ACC112 (cell line): ENCODE data around the gene CHAF1A.

ENCODE experiments used
- H2AFZ ChIP-seq: fragments of 200-600 bp; sonication (generic); one replicate; pipeline ENCODE4 v1.6.0; 2017; ENCODE audit warnings: antibody characterized with exemption, low read length; ENCODE audit not compliant: unreplicated experiment
- H3K27ac ChIP-seq: fragments of 200-600 bp; sonication (generic); 2 replicates; pipeline ENCODE4 v1.5.1; 2014; ENCODE audit warnings: low read depth, mild to moderate bottlenecking, antibody characterized with exemption, low read length, moderate library complexity
- H3K27me3 ChIP-seq: fragments of 200-600 bp; sonication (generic); 2 replicates; pipeline ENCODE4 v1.6.1; 2014; ENCODE audit warnings: mild to moderate bottlenecking, antibody characterized with exemption, low read length, moderate library complexity, mixed read lengths; ENCODE audit not compliant: insufficient read depth
- H3K36me3 ChIP-seq: fragments of 200-600 bp; sonication (generic); 2 replicates; pipeline ENCODE4 v1.6.1; 2016; ENCODE audit warnings: mild to moderate bottlenecking, antibody characterized with exemption, low read length, moderate library complexity, mixed read lengths; ENCODE audit not compliant: insufficient read depth
- H3K4me1 ChIP-seq: fragments of 200-600 bp; sonication (generic); one replicate; pipeline ENCODE4 v1.6.1; 2016; ENCODE audit warnings: low read length, mixed read lengths; ENCODE audit not compliant: insufficient read depth, unreplicated experiment, control insufficient read depth
- H3K4me3 ChIP-seq: fragments of 200-600 bp; sonication (generic); 2 replicates; pipeline ENCODE4 v1.5.1; 2014; ENCODE audit warnings: mild to moderate bottlenecking, low read depth, low read length
- H3K79me2 ChIP-seq: fragments of 200-600 bp; sonication (generic); one replicate; pipeline ENCODE4 v1.6.0; 2016; ENCODE audit warnings: low read length; ENCODE audit not compliant: control insufficient read depth, unreplicated experiment, insufficient read depth

Gene CHAF1A

GRCh38 chr19:4431296-4431695, 28.9 kb downstream of the CHAF1A start:
- Histone ChIP-seq H3K27ac (no peak overlapping the region), H3K79me2 (no peaks in the 10 kb centered on the region), H2AFZ (no peak overlapping the region), H3K36me3 (no peaks in the 10 kb centered on the region), H3K4me1 (no peaks in the 10 kb centered on the region), H3K27me3 (no peaks in the 10 kb centered on the region), H3K4me3 (no peak overlapping the region)

GRCh38 chr19:4431808-4432674, 29.6 kb downstream of the CHAF1A start:
- Histone ChIP-seq H3K36me3 (no peaks in the 10 kb centered on the region), H3K4me3 (no peak overlapping the region), H3K27me3 (no peaks in the 10 kb centered on the region), H2AFZ (no peak overlapping the region), H3K4me1 (no peaks in the 10 kb centered on the region), H3K79me2 (no peaks in the 10 kb centered on the region), H3K27ac (no peak overlapping the region)

GRCh38 chr19:4432918-4433506, 30.6 kb downstream of the CHAF1A start:
- Histone ChIP-seq H3K4me3 (no peak overlapping the region), H2AFZ (no peak overlapping the region), H3K4me1 (no peaks in the 10 kb centered on the region), H3K27me3 (no peaks in the 10 kb centered on the region), H3K79me2 (no peaks in the 10 kb centered on the region), H3K36me3 (no peaks in the 10 kb centered on the region), H3K27ac (no peak overlapping the region)

GRCh38 chr19:4434391-4434790, 32.0 kb downstream of the CHAF1A start:
- Histone ChIP-seq H3K36me3 (no peaks in the 10 kb centered on the region), H2AFZ (no peak overlapping the region), H3K79me2 (no peaks in the 10 kb centered on the region), H3K27me3 (no peaks in the 10 kb centered on the region), H3K4me1 (no peaks in the 10 kb centered on the region), H3K27ac (no peak overlapping the region), H3K4me3 (no peak overlapping the region)

- Histone ChIP-seq H3K27me3 (no peaks in the 10 kb centered on the region), H3K4me1 (no peaks in the 10 kb centered on the region), H3K79me2 (no peaks in the 10 kb centered on the region), H3K36me3 (no peaks in the 10 kb centered on the region), H3K4me3 (no peak overlapping the region), H2AFZ (no peak overlapping the region), H3K27ac (no peak overlapping the region)
These were observed 33.8 kb downstream of the CHAF1A start for GRCh38 chr19:4436231-4436630.

- Histone ChIP-seq H2AFZ (no peak overlapping the region), H3K36me3 (no peaks in the 10 kb centered on the region), H3K4me3 (no peak overlapping the region), H3K4me1 (no peaks in the 10 kb centered on the region), H3K27ac (no peak overlapping the region), H3K27me3 (no peaks in the 10 kb centered on the region), H3K79me2 (no peaks in the 10 kb centered on the region)
These were observed 34.7 kb downstream of the CHAF1A start for GRCh38 chr19:4437103-4437502.

GRCh38 chr19:4439243-4439642, 36.8 kb downstream of the CHAF1A start:
- Histone ChIP-seq H3K36me3 (no peaks in the 10 kb centered on the region), H3K27ac (no peak overlapping the region), H3K27me3 (no peaks in the 10 kb centered on the region), H2AFZ (no peak overlapping the region), H3K79me2 (no peaks in the 10 kb centered on the region), H3K4me1 (no peaks in the 10 kb centered on the region), H3K4me3 (no peak overlapping the region)

DNA sequence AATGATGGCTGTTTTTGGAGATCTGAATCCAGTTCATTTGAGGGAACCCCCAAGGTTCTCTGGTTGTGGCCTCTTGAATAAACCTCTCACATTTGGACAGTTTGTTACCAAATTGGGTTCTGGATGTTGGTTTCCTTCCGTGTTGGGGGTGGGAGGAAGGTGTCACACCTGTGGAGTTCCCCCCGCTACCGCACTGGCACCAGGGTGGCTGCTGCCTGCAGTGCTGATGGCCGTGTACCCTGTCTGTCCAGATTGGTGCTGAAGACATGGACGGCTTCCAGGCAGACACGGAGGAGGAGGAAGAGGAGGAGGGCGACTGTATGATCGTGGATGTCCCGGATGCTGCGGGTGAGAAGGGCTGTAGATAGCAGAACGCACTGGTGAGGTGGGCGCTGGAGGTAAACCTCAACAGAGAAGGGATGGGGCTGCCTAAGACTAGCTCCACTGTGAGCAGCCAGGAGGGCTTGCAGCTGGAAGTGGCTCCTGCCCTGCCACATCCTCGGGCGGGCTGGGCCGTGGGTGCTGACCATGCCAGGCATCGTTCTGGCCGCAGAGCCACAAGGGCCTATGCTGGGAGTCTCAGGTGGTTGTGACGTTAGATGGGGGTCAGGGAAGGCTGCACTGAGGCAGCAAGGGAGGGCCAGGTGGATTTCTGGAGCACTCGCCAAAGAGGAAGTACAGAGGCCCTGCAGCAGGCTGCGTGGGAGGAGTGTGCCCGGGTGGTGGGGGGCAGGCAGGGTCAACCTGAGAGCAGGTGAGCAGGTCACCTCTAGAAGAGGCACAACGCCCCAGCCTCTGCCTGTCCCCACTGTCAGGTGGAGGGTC, 39.8 kb downstream of the CHAF1A start:
- H3K36me3 ChIP-seq, result no peaks in the 10 kb centered on the region
- H3K27ac ChIP-seq, result no peak overlapping the region
- no peak overlapping the region for H3K4me3 ChIP-seq
- H2AFZ ChIP-seq, result no peak overlapping the region
- no peaks in the 10 kb centered on the region for H3K27me3 ChIP-seq
- H3K4me1 ChIP-seq, result no peaks in the 10 kb centered on the region
- H3K79me2 ChIP-seq, result no peaks in the 10 kb centered on the region

DNA sequence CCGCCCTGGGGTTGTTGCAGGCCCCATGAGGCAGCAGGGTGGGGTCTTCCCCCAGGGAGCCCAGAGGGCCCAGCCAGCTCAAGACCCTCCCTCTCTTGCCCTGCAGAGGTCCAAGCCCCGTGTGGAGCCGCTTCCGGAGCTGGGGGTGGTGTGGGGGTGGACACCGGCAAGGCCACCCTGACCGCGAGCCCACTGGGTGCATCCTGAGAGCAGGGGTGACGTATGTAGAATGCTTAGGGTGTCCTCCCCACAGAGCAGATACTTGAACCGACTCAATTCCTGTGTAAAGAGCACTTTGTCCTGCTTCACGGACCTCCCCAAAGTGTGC, 40.3 kb downstream of the CHAF1A start:
- H3K27ac ChIP-seq, result no peak overlapping the region
- no peaks in the 10 kb centered on the region for H3K79me2 ChIP-seq
- no peaks in the 10 kb centered on the region for H3K4me1 ChIP-seq
- no peaks in the 10 kb centered on the region for H3K27me3 ChIP-seq
- no peak overlapping the region for H3K4me3 ChIP-seq
- no peaks in the 10 kb centered on the region for H3K36me3 ChIP-seq
- no peak overlapping the region for H2AFZ ChIP-seq

- H3K79me2 ChIP-seq, result no peaks in the 10 kb centered on the region
- no peak overlapping the region for H3K4me3 ChIP-seq
- H3K36me3 ChIP-seq, result no peaks in the 10 kb centered on the region
- no peaks in the 10 kb centered on the region for H3K27me3 ChIP-seq
- no peak overlapping the region for H2AFZ ChIP-seq
- H3K4me1 ChIP-seq, result no peaks in the 10 kb centered on the region
- no peak overlapping the region for H3K27ac ChIP-seq
These were observed 40.7 kb downstream of the CHAF1A start for GRCh38 chr19:4443188-4443587.
